ENCODE measurements around the gene RARG. TPM values are rescaled to one million over a fixed set of nuclear protein-coding genes. Genes with fewer than 3 reads are reported as not detected.
A peak's percentile ranks its signal among the peaks of the same experiment; 100 is the strongest.

RARG gene
- total RNA-seq, 1 donor from 2014 or later: 10.1 TPM

DNA sequence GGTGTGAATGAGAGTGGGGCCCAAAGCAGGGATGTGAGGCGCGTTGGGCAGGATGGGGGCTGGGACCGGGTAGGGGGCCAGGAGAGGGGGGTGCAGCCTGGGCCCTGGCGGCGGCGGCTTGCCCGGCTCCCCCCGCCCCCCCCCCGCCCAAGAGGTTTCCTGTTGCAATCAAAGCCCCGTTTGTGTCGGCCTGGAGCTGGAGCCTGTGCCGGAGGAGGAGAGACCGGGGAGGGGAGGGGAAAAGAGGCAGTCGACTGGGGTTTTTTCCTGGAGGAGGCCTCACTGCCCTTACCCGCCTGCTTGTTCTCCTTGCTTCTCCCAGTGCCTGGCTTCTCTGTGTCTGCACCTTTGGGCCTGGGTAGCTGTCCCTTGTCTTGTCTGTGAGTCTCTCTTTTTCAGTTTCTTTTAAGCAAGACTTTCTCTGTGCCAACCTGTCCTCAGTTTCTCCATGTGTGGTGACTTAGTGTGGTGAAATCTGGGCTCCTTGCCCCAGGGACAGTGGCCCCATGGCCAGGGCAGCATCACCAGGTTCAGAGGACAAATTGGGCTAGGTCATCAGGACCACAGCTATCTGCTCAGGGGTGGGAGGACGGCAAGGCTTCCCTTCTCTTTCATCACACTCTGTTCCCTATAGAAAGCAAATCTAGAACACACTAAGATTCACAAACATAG lies 8.5 kb downstream of the RARG start:
- Histone ChIP-seq H3K27me3 (ENCODE audit: insufficient read depth, low read length) (no peaks in the 10 kb centered on the region), H3K4me2 (ENCODE audit: low read length) (peak overlapping the region; percentile 100), H3K9me3 (ENCODE audit: insufficient read depth, low read depth, low read length) (no peaks in the 10 kb centered on the region), H3K27ac (ENCODE audit: low read depth, low read length) (no peak overlapping the region), H4K20me1 (ENCODE audit: insufficient read depth, low read length) (peaks cover 5% of the 10 kb centered on the region), H3K4me1 (ENCODE audit: insufficient read depth, low read length) (peaks cover 44% of the 10 kb centered on the region), H3K36me3 (ENCODE audit: insufficient read depth, low read length) (no peaks in the 10 kb centered on the region), H3K79me2 (ENCODE audit: insufficient read depth, low read length) (peaks cover 8% of the 10 kb centered on the region), H2AFZ (ENCODE audit: low read depth, low read length) (peak overlapping the region; percentile 59), H3K9ac (ENCODE audit: low read length) (peak overlapping the region; percentile 40), H3K4me3 (ENCODE audit: insufficient read depth, low read depth, low read length) (no peak overlapping the region)
- no peak for FAIRE-seq
- H3K4me3 Mint-ChIP-seq (ENCODE audit: unreplicated experiment): no peak overlapping the region
- peak; percentile 45 for DNase-seq (ENCODE audit: low read depth)
- H3K4me1 Mint-ChIP-seq (ENCODE audit: low read depth, unreplicated experiment): peaks cover 37% of the 10 kb centered on the region
- TF ChIP-seq CTCF (IDR thresholded peaks at IDR 0.05; ENCODE audit: insufficient read depth, low read depth, low read length) (no peak), EZH2 (IDR thresholded peaks at IDR 0.05; ENCODE audit: insufficient read depth, low read length) (no peak)
- H3K36me3 Mint-ChIP-seq (ENCODE audit: low read depth, unreplicated experiment): peaks cover 7% of the 10 kb centered on the region
- H3K27me3 Mint-ChIP-seq (ENCODE audit: low read depth, unreplicated experiment): no peaks in the 10 kb centered on the region
- no peaks in the 10 kb centered on the region for H3K9me3 Mint-ChIP-seq (ENCODE audit: unreplicated experiment)
- H3K27ac Mint-ChIP-seq (ENCODE audit: unreplicated experiment): peak overlapping the region; percentile 82

GRCh38 chr12:53222806-53223261 lies 9.2 kb downstream of the RARG start:
- TF ChIP-seq CTCF (IDR thresholded peaks at IDR 0.05; ENCODE audit: insufficient read depth, low read depth, low read length): no peak
- no peak for TF ChIP-seq EZH2 (IDR thresholded peaks at IDR 0.05; ENCODE audit: insufficient read depth, low read length)
- FAIRE-seq (no peak), DNase-seq (ENCODE audit: low read depth) (no peak)
- Histone ChIP-seq H3K27ac (ENCODE audit: low read depth, low read length) (no peak overlapping the region), H3K27me3 (ENCODE audit: insufficient read depth, low read length) (no peaks in the 10 kb centered on the region), H2AFZ (ENCODE audit: low read depth, low read length) (no peak overlapping the region), H3K4me2 (ENCODE audit: low read length) (peak overlapping the region; percentile 100), H3K4me3 (ENCODE audit: insufficient read depth, low read depth, low read length) (no peak overlapping the region), H3K4me1 (ENCODE audit: insufficient read depth, low read length) (peaks cover 49% of the 10 kb centered on the region), H3K79me2 (ENCODE audit: insufficient read depth, low read length) (peaks cover 15% of the 10 kb centered on the region), H3K36me3 (ENCODE audit: insufficient read depth, low read length) (no peaks in the 10 kb centered on the region), H4K20me1 (ENCODE audit: insufficient read depth, low read length) (peaks cover 11% of the 10 kb centered on the region), H3K9me3 (ENCODE audit: insufficient read depth, low read depth, low read length) (no peaks in the 10 kb centered on the region), H3K9ac (ENCODE audit: low read length) (peak overlapping the region; percentile 40)
- Mint-ChIP-seq H3K4me1 (ENCODE audit: low read depth, unreplicated experiment) (peaks cover 44% of the 10 kb centered on the region), H3K4me3 (ENCODE audit: unreplicated experiment) (no peak overlapping the region), H3K36me3 (ENCODE audit: low read depth, unreplicated experiment) (peaks cover 7% of the 10 kb centered on the region), H3K27ac (ENCODE audit: unreplicated experiment) (peak overlapping the region; percentile 81), H3K9me3 (ENCODE audit: unreplicated experiment) (no peaks in the 10 kb centered on the region), H3K27me3 (ENCODE audit: low read depth, unreplicated experiment) (no peaks in the 10 kb centered on the region)

GRCh38 chr12:53222170-53222721 lies 9.8 kb downstream of the RARG start:
- peaks cover 13% of the 10 kb centered on the region for H4K20me1 ChIP-seq (ENCODE audit: insufficient read depth, low read length)
- H3K27ac ChIP-seq (ENCODE audit: low read depth, low read length): no peak overlapping the region
- no peak for DNase-seq (ENCODE audit: low read depth)
- no peaks in the 10 kb centered on the region for H3K9me3 ChIP-seq (ENCODE audit: insufficient read depth, low read depth, low read length)
- TF ChIP-seq EZH2 (IDR thresholded peaks at IDR 0.05; ENCODE audit: insufficient read depth, low read length) (no peak), CTCF (IDR thresholded peaks at IDR 0.05; ENCODE audit: insufficient read depth, low read depth, low read length) (no peak)
- Mint-ChIP-seq H3K4me1 (ENCODE audit: low read depth, unreplicated experiment) (peaks cover 46% of the 10 kb centered on the region), H3K4me3 (ENCODE audit: unreplicated experiment) (peak overlapping the region; percentile 78), H3K27ac (ENCODE audit: unreplicated experiment) (peak overlapping the region; percentile 84), H3K27me3 (ENCODE audit: low read depth, unreplicated experiment) (no peaks in the 10 kb centered on the region), H3K9me3 (ENCODE audit: unreplicated experiment) (no peaks in the 10 kb centered on the region), H3K36me3 (ENCODE audit: low read depth, unreplicated experiment) (peaks cover 7% of the 10 kb centered on the region)
- peaks cover 21% of the 10 kb centered on the region for H3K79me2 ChIP-seq (ENCODE audit: insufficient read depth, low read length)
- H3K4me1 ChIP-seq (ENCODE audit: insufficient read depth, low read length): peaks cover 55% of the 10 kb centered on the region
- peak overlapping the region; percentile 34 for H3K9ac ChIP-seq (ENCODE audit: low read length)
- no peak overlapping the region for H2AFZ ChIP-seq (ENCODE audit: low read depth, low read length)
- FAIRE-seq: no peak
- H3K36me3 ChIP-seq (ENCODE audit: insufficient read depth, low read length): no peaks in the 10 kb centered on the region
- no peak overlapping the region for H3K4me3 ChIP-seq (ENCODE audit: insufficient read depth, low read depth, low read length)
- H3K4me2 ChIP-seq (ENCODE audit: low read length): peak overlapping the region; percentile 100
- H3K27me3 ChIP-seq (ENCODE audit: insufficient read depth, low read length): no peaks in the 10 kb centered on the region

Data from astrocyte (in vitro differentiated cells and primary cell).